HCT116 (cell line): ENCODE measurements around the gene RNGTT.

Experiments used
- CBX3 ChIP-seq: IDR thresholded peaks from 2 replicates; pipeline ENCODE4 v1.6.1; 2012; ENCODE audit warnings: low read depth
- CTCF ChIP-seq, 3 experiments: fragments of 200-600 bp in 1 of 3; sonication (generic) in 1 of 3; IDR thresholded peaks in 2 of 3; conservative IDR thresholded peaks in 1 of 3; 2 replicates each; pipeline ENCODE4 v1.5.1; 2012 to 2017; ENCODE audit warnings: low read depth in 2 of 3, low read length in 2 of 3, antibody characterized with exemption in 1 of 3, borderline replicate concordance in 1 of 3, control low read depth in 1 of 3, mild to moderate bottlenecking in 1 of 3, mixed read lengths in 1 of 3, mixed run types in 1 of 3, moderate library complexity in 1 of 3; ENCODE audit not compliant: insufficient read depth in 1 of 3
- EZH2 ChIP-seq: fragments of 200-600 bp; sonication (generic); IDR thresholded peaks from 2 replicates; pipeline ENCODE4 v1.6.1; 2017; ENCODE audit warnings: antibody characterized with exemption, mixed run types

- TF ChIP-seq CTCF (IDR thresholded peaks at IDR 0.05 in 2 of 3, conservative IDR thresholded peaks at IDR 0.05 in 1 of 3; ENCODE audit: borderline replicate concordance in 1 of 3, insufficient read depth in 1 of 3, low read depth in 2 of 3, low read length in 2 of 3): no peak
- no peak for TF ChIP-seq EZH2
- TF ChIP-seq CBX3: no peak
Observed at GRCh38 chr6:88626460-88626859, 337.0 kb downstream of the RNGTT start.
